Activated gamma-delta T cell (primary cell): ENCODE results near the gene CAMK2B.

Source experiments
- DNase-seq: peaks from one replicate; lab custom pipeline; 2025; lab: John Stamatoyannopoulos, UW

CAMK2B gene

DNA sequence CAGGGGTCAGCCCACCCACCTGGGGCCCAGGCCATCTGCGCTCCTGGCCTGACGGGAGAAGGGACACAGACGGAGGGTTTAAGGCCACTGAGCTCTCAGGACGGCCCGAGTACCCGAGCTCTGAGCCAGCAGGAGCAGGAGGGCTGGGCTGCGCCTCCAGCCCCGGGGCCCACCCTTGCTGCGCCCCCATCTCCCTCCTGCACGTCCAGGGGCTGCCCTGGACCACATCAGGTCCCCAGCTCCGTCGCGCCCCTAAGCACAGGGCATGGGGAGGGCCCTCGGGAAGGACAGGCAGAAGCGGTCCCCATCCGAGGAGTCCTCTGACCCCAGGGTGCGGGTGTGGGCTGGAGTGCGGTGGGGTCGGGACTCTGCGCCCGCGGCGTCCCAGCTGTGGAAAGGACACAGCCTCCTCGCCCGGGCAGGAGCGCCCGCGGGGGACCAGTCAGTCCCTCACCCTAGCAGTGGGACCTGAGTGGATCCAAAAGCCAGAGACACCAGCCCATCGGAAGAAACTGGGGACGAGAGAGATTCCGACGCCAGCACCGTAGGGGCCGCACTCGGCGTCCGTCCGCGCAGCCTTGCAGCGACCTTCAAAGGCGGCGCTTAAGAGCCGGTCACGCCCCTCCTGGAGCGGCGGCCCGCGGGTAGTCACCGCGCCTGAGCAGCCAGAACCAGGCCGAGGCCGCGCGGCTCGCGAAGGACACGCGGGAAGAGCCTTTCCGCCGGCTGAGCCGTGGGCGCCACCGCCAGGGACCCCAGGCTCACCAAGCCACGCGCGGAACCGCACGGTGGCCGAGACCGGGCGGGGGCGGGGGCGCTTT, 15.9 kb downstream of the CAMK2B start:
- no peak for DNase-seq

DNA sequence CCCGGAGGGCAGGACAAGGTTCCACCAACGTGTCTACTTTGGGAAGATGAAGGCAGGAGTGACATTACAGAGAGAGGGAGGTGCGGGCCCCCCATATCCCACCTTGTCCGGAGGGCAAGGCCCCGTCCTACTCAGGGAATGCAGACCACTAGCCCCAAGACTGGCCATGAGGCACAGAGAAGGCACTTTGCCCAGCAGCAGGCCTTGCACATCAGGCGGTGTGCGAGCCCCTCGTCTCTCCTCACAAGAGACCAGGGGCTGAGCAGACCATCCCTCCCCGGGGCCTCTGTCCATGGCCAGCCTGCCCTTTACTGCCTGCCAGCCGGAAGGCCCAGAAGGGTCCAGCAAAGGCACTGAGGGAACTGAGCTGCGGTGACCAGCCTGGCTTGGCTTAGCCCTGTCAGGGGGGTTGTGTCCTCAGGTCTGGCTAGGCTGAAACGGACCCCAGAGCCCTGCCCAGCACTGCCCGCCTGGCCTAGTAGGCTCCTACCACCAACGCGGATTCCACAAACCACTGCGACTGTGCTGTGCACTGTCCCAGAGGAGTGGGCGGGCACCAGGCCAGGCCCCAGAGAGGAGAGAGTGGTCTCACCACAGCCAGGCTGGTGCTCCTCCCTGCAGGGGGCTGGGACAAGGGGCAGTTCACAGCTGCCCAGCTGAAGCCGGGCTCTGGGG, 16.7 kb downstream of the CAMK2B start:
- no peak for DNase-seq

DNA sequence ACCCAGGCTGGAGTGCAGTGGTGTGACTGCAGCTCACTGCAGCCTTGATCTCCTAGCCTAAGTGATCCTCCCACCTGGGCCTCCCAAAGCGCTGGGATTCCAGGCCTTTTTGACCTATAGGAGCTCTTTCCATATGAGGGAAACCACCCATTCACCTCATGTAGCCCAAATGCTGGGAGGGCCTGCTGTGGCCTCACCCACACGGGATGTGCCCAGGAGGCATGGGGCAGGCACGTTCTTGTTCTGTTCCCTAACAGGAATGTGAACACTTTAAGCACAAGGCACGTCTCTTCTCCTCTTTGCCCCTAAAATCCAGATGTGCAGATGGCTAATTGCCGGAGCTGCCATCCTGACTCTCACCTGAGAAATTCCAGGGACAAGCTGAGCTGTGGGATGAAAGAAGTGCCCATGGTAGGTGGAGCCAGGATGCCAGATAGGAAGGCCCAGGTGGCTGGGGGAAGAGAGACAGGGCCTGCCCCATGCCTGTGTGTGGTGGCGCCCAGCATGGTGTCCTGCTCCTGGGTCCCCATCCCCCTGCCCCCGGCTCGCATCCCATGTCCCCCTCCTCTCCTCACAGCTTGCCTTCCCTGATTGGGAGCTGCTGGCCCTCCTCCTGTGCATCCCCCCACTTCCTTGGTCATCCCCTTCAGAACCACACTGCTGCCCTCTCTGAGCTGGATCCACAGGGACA, 17.3 kb downstream of the CAMK2B start:
- DNase-seq = no peak

DNA sequence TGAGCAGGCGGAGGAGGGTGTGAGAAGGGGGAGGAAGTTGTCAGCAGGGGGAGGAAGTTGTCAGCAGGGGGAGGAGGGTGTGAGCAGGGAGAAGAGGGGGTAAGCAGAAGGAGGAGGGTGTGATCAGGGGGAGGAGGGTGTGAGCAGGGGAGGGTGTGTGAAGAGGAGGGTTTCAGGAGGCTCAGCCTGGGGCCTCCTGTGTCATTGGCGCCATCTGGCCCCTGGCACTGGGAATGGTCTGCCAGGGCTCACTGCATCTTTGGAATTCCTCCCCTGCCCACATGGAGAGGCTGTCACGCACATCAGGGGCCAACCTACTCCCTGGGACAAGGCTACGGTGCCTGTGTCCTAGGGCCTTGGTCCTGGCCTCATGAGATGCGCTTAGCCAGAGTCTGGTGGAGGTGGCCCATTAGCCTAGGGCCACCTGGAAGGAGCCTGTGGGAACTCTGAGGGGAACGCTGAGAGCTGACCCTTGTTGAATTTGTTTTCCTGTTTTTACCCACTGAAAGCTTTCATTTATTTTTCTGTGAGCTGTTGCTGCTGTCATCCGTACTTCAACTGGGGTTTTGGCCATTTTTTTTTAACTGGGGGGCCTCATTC, 18.0 kb downstream of the CAMK2B start:
- no peak for DNase-seq

DNA sequence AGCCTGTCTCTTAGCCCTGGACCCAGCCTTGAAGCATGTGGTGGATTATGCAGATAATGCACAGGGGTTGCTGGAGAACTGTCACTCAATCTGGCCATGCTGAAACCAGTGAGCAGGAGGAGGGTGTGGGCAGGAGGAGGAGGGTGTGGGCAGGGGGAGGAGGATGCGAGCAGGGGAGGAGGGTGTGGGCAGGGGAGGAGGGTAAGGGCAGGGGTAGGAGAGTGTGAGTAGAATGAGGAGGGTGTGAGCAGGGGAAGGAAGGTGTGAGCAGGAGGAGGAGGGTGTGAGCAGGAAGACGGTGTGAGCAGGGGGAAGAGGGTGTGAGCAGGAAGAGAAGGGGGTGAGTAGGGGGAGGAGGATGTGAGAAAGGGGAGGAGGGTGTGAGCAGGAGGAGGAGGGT, 18.8 kb downstream of the CAMK2B start:
- DNase-seq = no peak

DNA sequence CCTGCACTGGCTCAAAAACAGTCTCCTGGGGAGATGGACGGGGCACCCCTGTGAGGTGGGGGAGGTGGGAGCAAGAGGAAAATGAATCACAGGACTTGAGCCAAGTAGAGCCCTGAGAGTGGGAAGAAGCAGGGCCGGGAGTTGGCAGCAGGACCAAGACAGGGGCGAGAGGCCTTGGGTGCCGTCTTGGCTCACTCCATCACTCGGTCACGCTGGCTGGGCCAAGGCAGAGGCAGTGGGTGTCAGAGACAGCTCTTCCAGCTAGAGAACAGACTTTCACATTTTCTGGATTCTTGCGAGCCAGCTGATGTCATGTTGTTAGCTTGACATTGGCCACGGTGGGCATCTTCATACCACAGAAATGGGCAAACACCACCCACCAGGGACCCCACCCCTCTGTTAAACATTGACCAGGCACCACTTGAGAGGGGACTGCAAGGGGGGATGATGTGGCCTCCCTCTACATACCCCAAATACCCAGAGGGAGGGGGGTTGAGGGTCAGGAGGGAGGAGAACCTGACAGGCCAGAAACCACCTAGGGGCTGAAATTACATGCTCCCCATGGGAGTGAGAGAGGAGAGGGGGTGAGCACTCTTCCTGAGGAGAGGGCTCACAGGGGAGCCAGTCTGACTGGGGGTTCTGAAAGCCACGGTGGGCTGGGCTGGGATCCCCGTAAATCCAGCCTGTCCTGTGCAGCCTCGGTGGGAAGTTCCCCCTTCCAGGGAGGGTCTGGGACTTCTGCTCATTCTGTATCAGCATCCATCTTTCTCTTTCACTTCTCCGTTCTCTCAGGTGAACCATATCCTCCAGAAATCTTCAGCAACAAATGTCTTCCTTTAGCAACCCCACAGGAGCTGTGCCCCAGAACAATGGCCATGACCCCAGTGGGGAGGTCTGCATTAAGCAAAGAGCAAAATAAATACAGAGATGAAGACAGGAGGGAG, 19.6 kb downstream of the CAMK2B start:
- no peak for DNase-seq

DNA sequence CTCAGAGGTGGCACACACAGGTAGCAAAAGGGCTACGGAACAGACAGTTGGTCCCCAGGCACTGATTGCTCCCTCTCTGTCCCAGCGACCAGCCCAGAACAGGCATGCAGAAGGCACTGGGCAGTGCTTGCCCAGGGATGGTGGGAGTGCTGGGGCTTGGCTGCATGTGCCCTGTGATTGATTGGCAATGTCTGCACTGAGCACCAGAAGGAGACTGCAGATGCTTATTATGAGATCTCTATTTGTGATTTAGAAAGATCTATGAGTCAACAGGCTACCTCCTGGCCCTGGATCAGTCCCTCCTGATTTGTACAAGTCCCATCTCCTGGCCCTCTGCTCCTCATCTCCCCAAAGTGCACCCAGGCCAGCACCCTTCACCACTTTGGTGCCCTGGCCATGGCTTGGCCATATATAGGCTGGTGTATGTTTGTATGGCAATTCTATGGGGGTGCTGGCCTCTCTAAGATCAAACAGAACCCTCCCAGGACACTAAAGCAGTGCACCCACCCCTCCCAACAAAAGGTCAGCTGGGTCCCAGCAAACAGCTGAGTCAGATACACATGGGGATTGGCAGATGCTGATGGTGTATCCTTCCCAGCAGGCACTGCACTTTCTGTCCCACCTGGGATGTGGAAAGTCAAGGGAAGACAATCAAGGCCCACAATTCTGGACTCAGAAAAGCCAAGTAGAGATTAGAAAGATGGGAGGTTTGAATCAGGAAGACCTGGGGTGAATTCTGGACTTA, 30.9 kb downstream of the CAMK2B start:
- DNase-seq = no peak

DNA sequence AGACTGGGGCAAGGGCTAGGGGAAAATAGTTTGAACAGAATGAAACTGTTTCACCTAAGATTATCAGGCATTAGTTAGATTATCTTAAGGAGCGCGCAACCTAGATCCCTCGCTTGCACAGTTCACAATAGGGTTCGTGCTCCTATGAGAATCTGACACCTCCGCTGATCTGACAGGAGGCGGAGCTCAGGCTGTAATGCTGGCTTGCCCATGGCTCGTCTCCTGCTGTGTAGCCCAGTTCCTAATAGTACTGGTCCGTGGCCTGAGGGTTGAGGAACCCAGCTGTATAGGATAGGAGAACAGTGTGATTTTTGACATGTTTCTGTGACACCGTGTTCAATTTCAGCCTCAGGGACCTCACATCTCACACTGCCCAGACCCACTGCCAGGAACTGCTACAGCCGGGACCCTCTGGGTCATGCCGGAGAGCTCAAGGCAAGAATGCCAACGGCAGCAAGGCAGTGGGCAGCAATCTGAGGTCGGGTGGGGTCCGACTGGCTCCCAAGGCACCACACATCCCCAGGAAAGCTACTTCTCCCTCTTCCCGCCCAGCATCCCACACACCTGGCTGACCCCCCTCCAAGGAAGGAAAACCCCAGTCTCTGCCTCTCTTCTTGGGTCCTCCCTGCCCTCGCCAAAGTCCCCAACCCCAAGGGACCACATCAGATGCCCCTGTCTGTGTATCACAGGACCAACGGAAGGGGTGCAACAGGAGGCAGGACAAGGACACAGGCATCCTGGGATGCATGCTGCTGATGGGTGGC, 31.7 kb downstream of the CAMK2B start:
- DNase-seq = no peak

DNA sequence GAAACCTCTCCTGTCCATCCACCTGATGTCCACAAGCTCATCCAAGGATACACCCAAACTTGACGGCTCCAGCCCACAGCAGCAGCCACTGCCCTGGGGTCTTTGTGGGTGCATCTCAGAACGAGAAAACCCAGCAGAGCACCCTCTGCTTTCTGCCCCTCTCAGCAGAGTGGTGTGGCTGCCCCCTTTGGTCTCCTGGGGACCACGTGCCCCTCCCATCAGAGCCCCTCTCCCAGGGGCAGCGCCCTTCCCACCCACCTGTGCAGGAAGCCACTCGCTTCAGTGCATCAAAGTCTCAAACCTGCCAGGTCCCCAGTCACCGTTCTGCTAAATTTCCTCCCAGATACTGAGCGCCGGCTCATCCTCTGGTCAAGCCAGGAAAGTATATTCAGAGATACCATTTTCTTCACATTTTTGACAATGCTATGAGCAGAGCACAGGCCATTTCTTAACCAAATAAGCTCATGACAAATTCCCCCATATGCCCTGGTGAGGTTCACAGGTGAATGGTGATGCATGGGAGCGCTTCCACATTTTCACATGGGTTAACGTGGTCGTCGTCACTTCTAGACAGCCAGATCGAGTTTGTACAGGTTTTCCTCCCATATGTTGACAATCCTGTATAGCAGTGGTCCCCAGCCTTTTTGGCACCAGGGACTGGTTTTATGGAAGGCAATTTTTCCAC, 32.4 kb downstream of the CAMK2B start:
- DNase-seq = no peak

DNA sequence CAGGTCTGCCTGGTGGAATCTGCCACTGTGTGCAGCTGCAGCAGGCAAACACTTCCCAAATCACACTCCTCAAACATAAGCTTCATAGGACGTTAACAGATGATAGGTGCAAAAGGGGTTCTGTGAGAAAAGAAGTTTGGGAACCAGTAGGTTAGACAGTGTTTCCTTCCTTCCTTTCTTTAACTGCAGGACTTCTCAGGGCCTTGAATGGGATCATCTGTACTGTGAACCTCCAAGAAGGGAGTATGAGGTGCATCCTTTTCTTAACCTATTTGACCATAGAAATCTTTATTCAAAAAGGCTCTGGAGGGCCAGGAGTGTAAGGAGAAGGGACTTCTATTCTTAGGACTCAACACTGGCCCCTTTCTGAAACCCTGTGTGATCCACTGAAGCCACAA, 33.0 kb downstream of the CAMK2B start:
- no peak for DNase-seq

DNA sequence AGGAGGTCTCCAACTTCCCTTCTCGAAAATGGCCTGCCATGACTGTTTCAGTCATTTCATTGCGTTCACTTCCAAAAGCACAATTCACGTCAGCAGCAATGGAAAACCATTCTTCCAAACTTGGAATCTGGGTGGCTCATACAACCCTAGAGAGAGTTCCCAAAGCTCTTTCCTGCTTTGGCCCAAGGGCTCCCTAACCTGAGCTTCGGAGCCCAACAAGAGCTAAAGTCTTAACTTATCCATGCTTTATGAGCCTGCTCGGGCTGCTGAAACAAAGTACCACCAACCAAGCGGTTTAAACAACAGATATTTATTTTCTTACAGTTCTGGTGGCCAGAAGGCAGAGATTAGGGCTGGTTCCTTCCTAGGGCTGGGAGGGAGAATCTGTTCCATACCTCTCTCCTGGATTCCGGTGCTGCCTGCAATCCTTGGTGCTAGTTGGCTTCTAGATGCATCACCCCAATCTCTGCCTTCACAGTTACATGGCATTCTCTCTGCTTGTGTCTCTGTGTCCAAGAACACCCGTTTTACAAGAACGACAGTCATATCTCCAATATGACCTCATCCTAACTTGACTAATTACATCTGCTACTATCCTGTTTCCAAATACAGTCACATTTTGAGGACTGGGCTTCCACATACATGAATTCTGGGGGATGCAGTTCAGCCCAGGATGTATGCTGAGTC, 33.5 kb downstream of the CAMK2B start:
- no peak for DNase-seq

DNA sequence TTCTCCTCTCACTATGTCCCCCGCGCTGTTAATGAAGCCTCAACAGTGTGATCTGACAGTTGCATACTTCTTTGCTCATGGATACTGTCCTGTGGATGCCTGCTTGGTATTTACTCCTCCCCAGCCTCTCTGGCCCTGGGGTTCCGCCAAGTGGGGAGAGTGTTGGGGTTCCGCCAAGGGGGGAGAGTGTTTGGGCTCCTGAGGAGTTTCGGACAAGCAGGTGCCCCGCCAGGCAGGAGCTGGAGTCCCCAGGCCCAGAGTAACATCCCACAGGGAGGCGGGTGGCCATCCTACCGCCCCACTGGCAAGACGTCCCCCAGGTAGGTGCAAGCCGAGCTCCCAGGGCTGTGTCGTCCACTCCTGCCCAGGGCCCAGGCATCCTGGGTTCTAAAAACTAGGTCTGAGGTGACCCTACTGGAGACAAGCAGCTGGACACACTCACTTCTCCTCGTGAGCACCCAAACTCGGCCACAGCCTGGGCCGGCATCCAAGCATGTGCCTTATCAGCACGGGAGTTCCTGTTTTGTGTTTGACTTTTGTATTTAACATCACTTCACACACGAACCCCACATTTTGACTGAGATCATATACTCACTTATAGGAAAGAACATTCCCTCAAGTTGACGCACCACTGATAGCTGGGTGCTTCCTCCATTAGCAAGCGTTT, 34.2 kb downstream of the CAMK2B start:
- DNase-seq = no peak

DNA sequence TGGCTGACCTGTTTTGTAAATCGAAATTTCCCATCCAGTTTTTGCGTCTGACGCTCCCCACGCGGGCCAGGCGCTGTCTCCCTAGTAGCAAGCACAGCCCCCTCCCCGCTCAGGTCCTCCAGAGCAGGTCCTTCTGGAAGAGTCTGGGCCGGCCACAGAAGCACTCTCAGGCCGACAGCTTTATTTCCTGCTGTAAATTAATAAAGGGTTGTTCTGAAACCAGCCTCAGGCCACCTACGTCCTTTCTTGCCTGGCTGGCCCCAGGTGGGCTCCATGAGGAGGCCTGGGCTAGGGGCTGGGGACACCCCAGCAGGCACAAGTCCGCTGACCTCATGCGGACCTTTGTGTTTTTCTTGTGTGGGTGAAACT, 35.2 kb downstream of the CAMK2B start:
- DNase-seq = no peak

DNA sequence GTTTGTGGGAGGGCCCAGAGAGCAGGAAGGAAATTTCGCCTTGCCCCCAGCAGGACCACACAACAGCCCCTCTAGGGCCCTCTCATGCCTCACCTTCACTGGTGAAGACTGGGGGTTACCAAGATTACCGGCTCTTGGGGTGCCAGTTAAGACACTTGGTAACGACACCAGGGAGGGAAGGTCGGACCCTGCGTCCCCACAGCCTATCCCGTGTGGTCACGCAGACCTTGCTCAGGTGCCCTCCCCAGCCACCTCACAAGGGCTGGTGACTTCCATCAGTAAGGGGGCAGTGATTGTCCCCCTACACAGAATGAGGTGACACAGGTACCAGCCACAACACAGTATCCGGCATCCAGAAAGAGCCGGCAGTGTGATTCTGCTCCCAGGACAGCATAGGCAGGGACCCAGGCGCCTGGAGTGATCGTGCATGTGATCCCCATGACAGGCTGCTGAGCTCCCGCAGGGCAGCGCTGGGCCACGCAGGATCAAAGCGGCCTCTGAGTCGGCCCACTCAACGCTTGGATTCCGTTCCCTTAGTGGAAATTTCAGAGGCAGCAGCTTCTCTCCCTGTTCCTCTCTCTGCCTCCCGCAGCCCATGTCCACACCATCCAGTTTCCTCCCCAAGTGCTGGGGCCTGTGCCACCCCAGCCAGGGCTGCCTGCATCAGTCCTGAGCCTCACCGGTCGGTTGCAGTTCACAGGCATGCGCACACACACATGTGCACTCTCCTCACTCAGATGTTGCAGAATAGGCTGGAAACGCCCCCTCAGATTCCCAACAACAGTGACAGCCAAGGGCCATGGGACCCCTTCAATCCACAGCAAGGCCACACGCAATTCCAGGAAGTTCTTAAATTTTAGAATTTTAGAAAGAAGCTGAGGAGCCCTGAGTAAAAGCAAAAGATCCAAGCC, 35.8 kb downstream of the CAMK2B start:
- DNase-seq = no peak

DNA sequence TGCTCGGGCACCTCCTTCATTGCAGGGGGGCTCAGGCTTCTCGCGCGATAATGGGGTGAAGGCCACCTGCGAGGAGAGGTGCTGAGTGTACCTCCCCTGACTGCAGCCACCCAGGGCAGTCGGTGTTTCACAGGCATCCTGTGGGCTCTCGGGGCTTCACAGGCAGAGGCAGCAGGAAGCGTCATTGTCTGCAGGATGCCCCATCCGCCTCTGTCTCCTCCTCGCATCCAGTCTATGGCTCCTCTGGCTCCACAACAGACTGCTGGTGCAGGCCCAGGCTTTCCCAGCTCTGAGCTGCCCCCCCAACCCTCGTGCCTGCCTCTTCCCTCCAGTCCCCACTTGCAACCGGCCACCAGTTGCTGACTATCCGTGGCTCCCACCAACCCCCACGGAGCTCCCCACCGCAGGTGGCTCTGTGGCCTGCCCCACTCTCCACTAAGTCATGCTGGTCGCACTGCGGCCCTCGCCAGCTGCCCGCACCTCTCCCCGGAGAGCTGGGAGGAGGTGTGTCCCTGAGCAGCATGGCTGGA, 36.5 kb downstream of the CAMK2B start:
- no peak for DNase-seq

DNA sequence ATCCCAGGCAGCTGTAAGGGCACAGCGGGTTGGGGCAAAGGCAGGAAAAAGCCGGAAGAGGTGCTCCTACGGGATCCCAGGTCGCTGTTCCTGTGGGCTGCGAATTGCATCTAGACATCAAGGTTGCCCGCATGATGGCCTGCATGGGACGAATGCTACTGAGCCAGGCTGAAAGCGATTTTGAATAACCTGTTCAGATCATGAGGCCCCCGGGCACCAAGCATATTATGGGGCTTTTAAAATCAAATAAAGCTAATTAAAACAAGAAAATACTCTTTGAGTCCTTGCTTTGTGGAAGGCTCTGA, 37.1 kb downstream of the CAMK2B start:
- DNase-seq = no peak
